Endothelial cell of umbilical vein (primary cell): ENCODE measurements around the gene TMEM266. TPM values are rescaled to one million over a fixed set of nuclear protein-coding genes. Genes with fewer than 3 reads are reported as not detected.

Source experiments
- BruUV-seq: library from RNA; stranded (reverse); fragments of 400-500 nt; replicated peaks from 2 replicates; lab custom pipeline; 2021; lab: Mats Ljungman, UMichigan
- CTCF ChIA-PET: fragments of 300-600, 350-600 bp; sonication (Branson Sonifier 250); formaldehyde crosslinking; loops from one replicate; lab custom pipeline; 2021; ENCODE audit warnings: antibody characterized with exemption, inconsistent platforms; lab: Charles Lee
- POLR2A ChIA-PET: fragments of 300-600, 350-600 bp; sonication (Branson Sonifier 250); formaldehyde crosslinking; loops from one replicate; lab custom pipeline; 2021; ENCODE audit warnings: antibody characterized with exemption, inconsistent platforms; lab: Charles Lee
- DNase-seq: peaks from one replicate; pipeline ENCODE4 v3.0.0-alpha.2; 2011; ENCODE audit warnings: low read depth, low spot score
- FAIRE-seq: peaks from 2 replicates; lab custom pipeline; 2011; peaks lifted over from hg19 to GRCh38; lab: Jason Lieb, UNC
- H2AFZ ChIP-seq: 2 replicates; pipeline ENCODE4 v1.6.0; 2012; ENCODE audit warnings: low read depth, low read length, control low read depth, inconsistent platforms
- H3K27ac ChIP-seq: 2 replicates; pipeline ENCODE4 v1.5.1; 2011; ENCODE audit warnings: low read depth, mild to moderate bottlenecking, control low read depth, low read length, moderate library complexity; ENCODE audit not compliant: insufficient read depth
- H3K27me3 ChIP-seq, 2 experiments: 2 replicates each; pipeline versions ENCODE4 v1.6.0 to v1.6.1; 2011; ENCODE audit warnings: low read length in 2 of 2, mixed read lengths in 1 of 2; ENCODE audit not compliant: control insufficient read depth in 2 of 2, insufficient read depth in 2 of 2
- H3K36me3 ChIP-seq, 2 experiments: 2 replicates in 1 of 2; 3 replicates in 1 of 2; pipeline ENCODE4 v1.5.1; 2011; ENCODE audit warnings: low read length in 2 of 2, mild to moderate bottlenecking in 1 of 2, moderate library complexity in 1 of 2; ENCODE audit not compliant: control insufficient read depth in 2 of 2, insufficient read depth in 2 of 2; ENCODE audit errors: extremely low read depth in 1 of 2
- H3K4me1 ChIP-seq: 3 replicates; pipeline ENCODE4 v1.5.1; 2011; ENCODE audit warnings: mild to moderate bottlenecking, low read length; ENCODE audit not compliant: control insufficient read depth, insufficient read depth; ENCODE audit errors: extremely low read depth
- H3K4me2 ChIP-seq: 2 replicates; pipeline ENCODE4 v1.6.1; 2011; ENCODE audit warnings: low read length, control low read depth, mixed read lengths; ENCODE audit not compliant: insufficient read depth
- H3K4me3 ChIP-seq, 3 experiments: fragments of 200-600 bp in 1 of 3; sonication (generic), shearing (Covaris generic) in 1 of 3; replicated peaks in 1 of 3; 2 replicates each; pipeline ENCODE4 v1.5.1; 2011 to 2016; ENCODE audit warnings: control low read depth in 3 of 3, low read length in 3 of 3, mild to moderate bottlenecking in 2 of 3, inconsistent platforms in 1 of 3, low read depth in 1 of 3, moderate library complexity in 1 of 3; ENCODE audit not compliant: insufficient read depth in 1 of 3
- H3K79me2 ChIP-seq: 2 replicates; pipeline ENCODE4 v1.6.0; 2012; ENCODE audit warnings: low read length, inconsistent platforms; ENCODE audit not compliant: control insufficient read depth, insufficient read depth
- H3K9ac ChIP-seq: replicated peaks from 2 replicates; pipeline ENCODE3; 2011; ENCODE audit warnings: low read length, control low read depth; ENCODE audit not compliant: insufficient read depth; ENCODE audit errors: extremely low read depth
- H3K9me1 ChIP-seq: replicated peaks from 3 replicates; pipeline ENCODE4 v1.6.0; 2011; ENCODE audit warnings: mild to moderate bottlenecking, low read length; ENCODE audit not compliant: control insufficient read depth, insufficient read depth; ENCODE audit errors: extremely low read depth
- H3K9me3 ChIP-seq: replicated peaks from 2 replicates; pipeline ENCODE4 v1.5.1; 2012; ENCODE audit warnings: low read length, inconsistent platforms; ENCODE audit not compliant: control insufficient read depth, insufficient read depth
- H4K20me1 ChIP-seq: replicated peaks from 2 replicates; pipeline ENCODE3; 2011; ENCODE audit warnings: mild to moderate bottlenecking, low read length; ENCODE audit not compliant: control insufficient read depth, insufficient read depth; ENCODE audit errors: extremely low read depth
- EZH2 ChIP-seq: IDR thresholded peaks from 2 replicates; pipeline ENCODE4 v1.6.1; 2012; ENCODE audit warnings: borderline replicate concordance, low read depth, mild to moderate bottlenecking, moderate library complexity, low read length, inconsistent platforms; ENCODE audit not compliant: severe bottlenecking
- FOS ChIP-seq: IDR thresholded peaks from 2 replicates; pipeline ENCODE4 v1.6.1; 2011; ENCODE audit warnings: mild to moderate bottlenecking, low read length, moderate library complexity, borderline replicate concordance; ENCODE audit not compliant: insufficient read depth
- GATA2 ChIP-seq: IDR thresholded peaks from 2 replicates; pipeline ENCODE4 v1.7.0; 2011; ENCODE audit warnings: low read depth, mild to moderate bottlenecking, moderate library complexity, mixed read lengths, low read length; ENCODE audit not compliant: insufficient read length, insufficient read depth
- JUN ChIP-seq: IDR thresholded peaks from 2 replicates; pipeline ENCODE4 v1.6.1; 2011; ENCODE audit warnings: borderline replicate concordance, low read depth; ENCODE audit not compliant: insufficient read length, insufficient read depth
- POLR2A ChIP-seq: IDR thresholded peaks from 2 replicates; pipeline ENCODE4 v1.6.1; 2012; ENCODE audit warnings: low read depth, mild to moderate bottlenecking, control low read depth, low read length
- dilution Hi-C: fragments of 300-500 bp; cut with MboI; formaldehyde crosslinking; loops from one replicate; pipeline ENCODE4 v1.15.0; 2019; ENCODE audit warnings: low sequenced_read_pairs; ENCODE audit not compliant: extremely low pct_ligation_motif_present
- intact Hi-C: fragments of 100-400 bp; cut with micrococcal nuclease; formaldehyde crosslinking; loops from one replicate; pipeline ENCODE4 v1.10.0; 2022
- polyA plus RNA-seq, 4 experiments: library from polyadenylated mRNA; depleted of rRNA in 3 of 4; stranded (reverse) in 3 of 4; unstranded in 1 of 4; fragments of >200 nt; gene quantifications; 2 replicates each; pipeline versions ENCODE4 v1.2.1 to v1.2.3, GENCODE V29; 2011 to 2012; ENCODE audit warnings: missing spikeins in 1 of 4
- total RNA-seq: library from RNA; stranded (reverse); gene quantifications from 2 replicates; pipeline ENCODE4 v1.2.3, GENCODE V29; 2021
- TF ChIP-seq, protein P1 (sequence below): IDR thresholded peaks from 2 replicates; pipeline ENCODE4 v1.6.1; 2011; ENCODE audit not compliant: insufficient read depth, insufficient read length
- TF ChIP-seq, protein P2 (sequence below), 2 donors: IDR thresholded peaks; 1 replicate in 1 of 2; 2 replicates in 1 of 2; pipeline ENCODE4 v1.5.1; 2011; ENCODE audit warnings: low read length in 2 of 2, mild to moderate bottlenecking in 2 of 2, moderate library complexity in 2 of 2, control low read depth in 1 of 2, inconsistent platforms in 1 of 2, low read depth in 1 of 2; ENCODE audit not compliant: insufficient read depth in 1 of 2; ENCODE audit errors: extremely low read depth in 1 of 2

The TMEM266 gene
- total and polyA plus RNA-seq, 2 donors (not counting 3 experiments of a cell fraction or from before 2014, with no cell fraction given): not detected

DNA sequence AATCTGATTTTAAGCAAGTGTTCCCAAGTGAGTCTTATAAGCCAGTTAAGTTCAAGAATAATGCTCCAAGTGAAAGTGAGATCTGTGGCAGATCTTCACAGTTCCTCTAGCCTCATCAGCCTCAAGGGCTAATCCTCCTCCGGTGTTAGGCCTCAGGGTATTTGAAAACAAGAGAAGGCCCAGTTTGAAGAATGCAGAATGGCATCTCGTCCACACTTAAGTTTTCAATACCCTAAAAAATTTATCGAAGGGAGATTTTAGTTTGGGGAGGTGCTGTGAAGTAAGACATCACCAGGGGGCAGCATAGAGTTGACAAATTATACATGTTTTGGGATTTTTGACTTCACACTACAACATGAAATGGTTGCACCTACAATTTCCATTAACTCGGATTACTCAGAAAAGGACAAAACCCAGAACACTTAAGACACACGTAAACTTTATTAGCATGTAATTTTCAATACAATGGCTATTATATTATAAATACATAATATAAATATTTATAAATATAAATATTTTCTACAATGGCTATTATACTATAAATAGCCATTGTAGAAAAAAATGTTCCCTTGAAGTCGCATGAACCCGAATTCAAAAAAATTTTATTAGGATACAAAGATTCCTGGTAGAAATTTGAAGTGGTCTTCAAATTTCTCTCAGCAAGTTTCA lies 2.3 kb upstream of the TMEM266 start:
- TF ChIP-seq EZH2 (no peak), GATA2 (no peak), JUN (no peak), FOS (no peak), POLR2A (no peak)
- TF ChIP-seq, protein P1, sequence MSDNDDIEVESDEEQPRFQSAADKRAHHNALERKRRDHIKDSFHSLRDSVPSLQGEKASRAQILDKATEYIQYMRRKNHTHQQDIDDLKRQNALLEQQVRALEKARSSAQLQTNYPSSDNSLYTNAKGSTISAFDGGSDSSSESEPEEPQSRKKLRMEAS: no peak
- TF ChIP-seq, protein P2, sequence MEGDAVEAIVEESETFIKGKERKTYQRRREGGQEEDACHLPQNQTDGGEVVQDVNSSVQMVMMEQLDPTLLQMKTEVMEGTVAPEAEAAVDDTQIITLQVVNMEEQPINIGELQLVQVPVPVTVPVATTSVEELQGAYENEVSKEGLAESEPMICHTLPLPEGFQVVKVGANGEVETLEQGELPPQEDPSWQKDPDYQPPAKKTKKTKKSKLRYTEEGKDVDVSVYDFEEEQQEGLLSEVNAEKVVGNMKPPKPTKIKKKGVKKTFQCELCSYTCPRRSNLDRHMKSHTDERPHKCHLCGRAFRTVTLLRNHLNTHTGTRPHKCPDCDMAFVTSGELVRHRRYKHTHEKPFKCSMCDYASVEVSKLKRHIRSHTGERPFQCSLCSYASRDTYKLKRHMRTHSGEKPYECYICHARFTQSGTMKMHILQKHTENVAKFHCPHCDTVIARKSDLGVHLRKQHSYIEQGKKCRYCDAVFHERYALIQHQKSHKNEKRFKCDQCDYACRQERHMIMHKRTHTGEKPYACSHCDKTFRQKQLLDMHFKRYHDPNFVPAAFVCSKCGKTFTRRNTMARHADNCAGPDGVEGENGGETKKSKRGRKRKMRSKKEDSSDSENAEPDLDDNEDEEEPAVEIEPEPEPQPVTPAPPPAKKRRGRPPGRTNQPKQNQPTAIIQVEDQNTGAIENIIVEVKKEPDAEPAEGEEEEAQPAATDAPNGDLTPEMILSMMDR (IDR thresholded peaks at IDR 0.05; ENCODE audit: extremely low read depth in 1 of 2, insufficient read depth in 1 of 2, low read depth in 1 of 2, low read length in 2 of 2): peak; percentile 51 to 67
- Histone ChIP-seq H3K4me3 (no peak overlapping the region), H2AFZ (no peak overlapping the region), H3K9me1 (no peaks in the 10 kb centered on the region), H3K27ac (no peak overlapping the region), H3K79me2 (no peaks in the 10 kb centered on the region), H3K4me1 (peaks cover 8% of the 10 kb centered on the region), H3K9me3 (no peaks in the 10 kb centered on the region), H3K36me3 (no peaks in the 10 kb centered on the region), H3K27me3 (peaks cover 35 to 58% of the 10 kb centered on the region in 2 experiments), H3K4me2 (no peak overlapping the region), H4K20me1 (no peaks in the 10 kb centered on the region), H3K9ac (no peak overlapping the region)
- dilution Hi-C loops (no loop called here), intact Hi-C loops (loop anchor here (1.0 kb wide), 2 partner anchors 82 to 94 kb away; no protein-coding TSS in a partner anchor)
- FAIRE-seq: peak; percentile 12
- ChIA-PET CTCF (interaction anchor here (1.0 to 8.5 kb wide), 10 partner anchors 8 to 248 kb away, joined by 3 to 183 read pairs (median 8); no protein-coding TSS in a partner anchor), POLR2A (interaction anchor here (0.6 kb wide), 1 partner anchor 279 kb away, joined by 5 read pairs; the partner anchor contains the start of gene ISL2)
- DNase-seq: peak; percentile 49
- no TSS peak for BruUV-seq
